PC-9 (cell line): ENCODE data around the gene P2RY8. TPM values are rescaled to one million over a fixed set of nuclear protein-coding genes. Genes with fewer than 3 reads are reported as not detected.
"Not testable (repeated sequence)": the region's sequence is repeated elsewhere in the genome, so short reads cannot be mapped to it uniquely, and the experiment has no call there.

ENCODE experiments used
- BruUV-seq: library from RNA; stranded (reverse); fragments of 400-500 nt; replicated peaks from 2 replicates; lab custom pipeline; 2021; lab: Mats Ljungman, UMichigan
- CTCF ChIA-PET: fragments of 300-600 bp; sonication (Branson Sonifier 250); formaldehyde crosslinking; loops from one replicate; lab custom pipeline; 2022; ENCODE audit warnings: antibody characterized with exemption; lab: Charles Lee
- POLR2A ChIA-PET: fragments of 300-600 bp; sonication (Branson Sonifier 250); formaldehyde crosslinking; loops from one replicate; lab custom pipeline; 2022; ENCODE audit warnings: antibody characterized with exemption; ENCODE audit not compliant: unreplicated experiment; lab: Charles Lee
- DNase-seq, 2 experiments: peaks; one replicate each; pipeline versions ENCODE4 v3.0.0 to v3.0.0-alpha.2; 2015 to 2022; ENCODE audit warnings: mixed read lengths in 1 of 2
- H2AFZ ChIP-seq: fragments of 200-600 bp; sonication (generic); 2 replicates; pipeline ENCODE4 v1.8.1; 2017; ENCODE audit warnings: antibody characterized with exemption
- H3F3A ChIP-seq: fragments of 200-600 bp; sonication (generic); 2 replicates; pipeline ENCODE4 v1.8.1; 2017; ENCODE audit warnings: antibody characterized with exemption, mild to moderate bottlenecking, low read depth; ENCODE audit not compliant: insufficient read depth
- H3K27ac ChIP-seq: fragments of 200-600 bp; sonication (generic); 2 replicates; pipeline ENCODE4 v1.6.1; 2016; ENCODE audit warnings: mixed run types
- H3K27me3 ChIP-seq: fragments of 200-600 bp; sonication (generic); 2 replicates; pipeline ENCODE4 v1.6.1; 2016; ENCODE audit warnings: low read depth, mixed run types; ENCODE audit not compliant: insufficient read depth
- H3K36me3 ChIP-seq: fragments of 200-600 bp; sonication (generic); 2 replicates; pipeline ENCODE4 v1.6.1; 2016; ENCODE audit warnings: low read depth, mixed run types
- H3K4me1 ChIP-seq: fragments of 200-600 bp; sonication (generic); replicated peaks from 2 replicates; pipeline ENCODE4 v1.6.1; 2016; ENCODE audit warnings: mixed run types; ENCODE audit not compliant: insufficient read depth
- H3K4me2 ChIP-seq: fragments of 200-600 bp; sonication (generic); 2 replicates; pipeline ENCODE4 v1.6.1; 2017; ENCODE audit warnings: mixed run types
- H3K4me3 ChIP-seq: fragments of 200-600 bp; sonication (generic); 2 replicates; pipeline ENCODE4 v1.6.1; 2016; ENCODE audit warnings: mixed run types
- H3K79me2 ChIP-seq: fragments of 200-600 bp; sonication (generic); 2 replicates; pipeline ENCODE4 v1.6.1; 2017; ENCODE audit warnings: low read depth, mixed run types
- H3K9me2 ChIP-seq: fragments of 200-600 bp; sonication (generic); 2 replicates; pipeline ENCODE4 v1.8.1; 2017; ENCODE audit warnings: mild to moderate bottlenecking; ENCODE audit not compliant: insufficient read depth
- H3K9me3 ChIP-seq: fragments of 200-600 bp; sonication (generic); 2 replicates; pipeline ENCODE4 v1.8.1; 2016; ENCODE audit warnings: low read depth; ENCODE audit not compliant: insufficient read depth
- H4K20me1 ChIP-seq: fragments of 200-600 bp; sonication (generic); 2 replicates; pipeline ENCODE4 v1.8.1; 2017; ENCODE audit not compliant: insufficient read depth
- EZH2 ChIP-seq: fragments of 200-600 bp; sonication (generic); IDR thresholded peaks from 2 replicates; pipeline ENCODE4 v1.8.0; 2017; ENCODE audit warnings: antibody characterized with exemption, low read depth
- intact Hi-C: fragments of 100-400 bp; cut with micrococcal nuclease; formaldehyde crosslinking; loops from one replicate; pipeline ENCODE4 v1.10.0; 2022; ENCODE audit not compliant: unreplicated experiment
- total RNA-seq: library from RNA; stranded (reverse); gene quantifications from 2 replicates; pipeline ENCODE4 v1.2.3, GENCODE V29; 2021
- TF ChIP-seq, protein P1 (sequence below): fragments of 200-600 bp; sonication (generic); conservative IDR thresholded peaks from 2 replicates; pipeline ENCODE4 v1.6.1; 2017; ENCODE audit warnings: mixed run types, antibody characterized with exemption, mild to moderate bottlenecking, moderate library complexity

Gene P2RY8
- total RNA-seq, 1 experiment from 2014 or later, result not detected

DNA sequence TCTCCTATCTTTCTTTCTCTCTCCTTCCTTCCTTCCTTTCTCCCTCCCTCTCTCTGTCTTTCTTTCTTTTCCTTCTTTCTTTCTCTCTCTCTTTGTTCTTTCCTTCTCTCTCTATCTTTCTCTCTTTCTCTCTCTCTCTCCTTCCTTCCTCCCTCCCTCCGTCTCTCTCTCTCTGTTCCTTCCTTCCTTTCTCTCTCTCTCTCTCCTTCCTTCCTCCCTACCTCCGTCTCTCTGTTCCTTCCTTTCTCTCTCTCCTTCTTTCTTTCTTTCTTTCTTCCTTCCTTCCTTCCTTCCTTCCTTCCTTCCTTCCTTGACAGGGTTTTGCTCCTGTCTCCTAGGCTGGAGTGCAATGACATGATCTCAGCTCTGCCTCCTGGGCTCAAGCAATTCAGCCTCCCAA is 24.2 kb upstream of the P2RY8 start:
- Histone ChIP-seq H3K79me2 (no peaks in the 10 kb centered on the region), H3F3A (no peaks in the 10 kb centered on the region), H2AFZ (no peak overlapping the region), H3K9me3 (no peaks in the 10 kb centered on the region), H3K27me3 (peaks cover 23% of the 10 kb centered on the region; the same call in 1 of the 2 replicates), H3K4me2 (no peak overlapping the region), H3K36me3 (no peaks in the 10 kb centered on the region), H3K9me2 (no peaks in the 10 kb centered on the region), H3K4me1 (no peaks in the 10 kb centered on the region), H3K27ac (no peak overlapping the region), H3K4me3 (no peak overlapping the region), H4K20me1 (no peaks in the 10 kb centered on the region)
- DNase-seq, result no peak
- no peak for TF ChIP-seq EZH2
- TF ChIP-seq, protein P1, sequence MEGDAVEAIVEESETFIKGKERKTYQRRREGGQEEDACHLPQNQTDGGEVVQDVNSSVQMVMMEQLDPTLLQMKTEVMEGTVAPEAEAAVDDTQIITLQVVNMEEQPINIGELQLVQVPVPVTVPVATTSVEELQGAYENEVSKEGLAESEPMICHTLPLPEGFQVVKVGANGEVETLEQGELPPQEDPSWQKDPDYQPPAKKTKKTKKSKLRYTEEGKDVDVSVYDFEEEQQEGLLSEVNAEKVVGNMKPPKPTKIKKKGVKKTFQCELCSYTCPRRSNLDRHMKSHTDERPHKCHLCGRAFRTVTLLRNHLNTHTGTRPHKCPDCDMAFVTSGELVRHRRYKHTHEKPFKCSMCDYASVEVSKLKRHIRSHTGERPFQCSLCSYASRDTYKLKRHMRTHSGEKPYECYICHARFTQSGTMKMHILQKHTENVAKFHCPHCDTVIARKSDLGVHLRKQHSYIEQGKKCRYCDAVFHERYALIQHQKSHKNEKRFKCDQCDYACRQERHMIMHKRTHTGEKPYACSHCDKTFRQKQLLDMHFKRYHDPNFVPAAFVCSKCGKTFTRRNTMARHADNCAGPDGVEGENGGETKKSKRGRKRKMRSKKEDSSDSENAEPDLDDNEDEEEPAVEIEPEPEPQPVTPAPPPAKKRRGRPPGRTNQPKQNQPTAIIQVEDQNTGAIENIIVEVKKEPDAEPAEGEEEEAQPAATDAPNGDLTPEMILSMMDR, result no peak
- ChIA-PET CTCF (no interaction called here), POLR2A (no interaction called here)
- no TSS peak for BruUV-seq
- intact Hi-C loops, result no loop called here

DNA sequence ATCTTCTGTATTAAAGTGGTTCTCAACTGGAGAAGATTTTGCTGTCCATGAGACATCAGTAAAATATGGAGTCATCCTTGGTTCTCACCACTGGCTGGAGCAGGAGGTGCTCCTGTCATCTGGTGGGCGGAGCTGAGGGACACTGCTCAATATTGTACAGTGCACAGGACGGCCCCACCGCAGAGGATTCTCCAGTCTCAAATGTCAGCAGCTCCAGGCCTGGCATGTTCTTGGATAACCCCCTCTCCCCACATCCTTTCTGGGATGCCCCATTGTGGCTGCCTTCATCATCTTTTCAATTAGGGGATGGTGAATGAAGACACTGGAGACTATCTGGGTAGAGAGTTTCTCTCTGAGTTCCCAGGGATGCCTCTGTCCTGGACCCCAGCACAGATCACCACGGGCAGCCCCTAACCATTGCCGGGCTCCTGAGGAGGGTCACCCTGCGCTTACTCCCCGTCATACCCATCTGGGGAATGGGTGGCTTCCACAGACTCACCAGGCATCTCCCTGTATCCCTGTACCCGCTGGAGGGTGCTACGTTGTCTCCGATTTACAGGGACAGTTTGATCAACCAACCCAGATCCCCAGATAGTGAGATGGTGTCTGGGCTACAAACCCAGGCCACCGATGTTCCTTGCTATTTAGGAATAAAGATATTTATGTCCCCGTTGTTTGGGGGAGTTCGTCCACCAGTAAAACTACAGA is 21.9 kb upstream of the P2RY8 start:
- intact Hi-C loops, result no loop called here
- Histone ChIP-seq H4K20me1 (no peaks in the 10 kb centered on the region), H3K4me1 (no peaks in the 10 kb centered on the region; the same call in 1 of the 2 replicates), H3K27me3 (peaks cover 17% of the 10 kb centered on the region; the same call in 1 of the 2 replicates), H3K36me3 (no peaks in the 10 kb centered on the region), H3K79me2 (no peaks in the 10 kb centered on the region), H3K9me2 (no peaks in the 10 kb centered on the region), H3K27ac (no peak overlapping the region), H2AFZ (no peak overlapping the region), H3K4me3 (no peak overlapping the region), H3K4me2 (no peak overlapping the region), H3F3A (no peaks in the 10 kb centered on the region), H3K9me3 (no peaks in the 10 kb centered on the region)
- ChIA-PET POLR2A (no interaction called here), CTCF (no interaction called here)
- BruUV-seq, result no TSS peak
- no peak for TF ChIP-seq EZH2
- TF ChIP-seq, protein P1, result no peak
- no peak for DNase-seq

DNA sequence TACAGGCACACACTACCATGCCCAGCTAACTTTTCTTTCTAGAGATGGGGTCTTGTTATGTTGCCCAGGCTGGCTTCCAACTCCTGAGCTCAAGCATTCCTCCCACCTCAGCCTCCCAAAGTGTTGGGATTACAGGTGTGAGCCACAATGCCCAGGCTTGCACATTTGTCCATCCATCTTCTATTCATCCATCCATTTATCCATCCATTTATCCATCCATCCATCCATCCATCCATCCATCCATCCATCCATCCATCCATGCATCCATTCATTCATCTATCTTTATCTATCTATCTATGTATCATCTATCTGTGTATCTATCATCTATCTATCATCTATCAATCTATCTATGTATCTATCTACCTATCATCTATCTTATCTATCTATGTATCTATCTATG is 20.5 kb upstream of the P2RY8 start:
- H3K4me1 ChIP-seq, DNase-seq, H3K27ac ChIP-seq, intact Hi-C loops, H3K36me3 ChIP-seq, H3K79me2 ChIP-seq, H3F3A ChIP-seq, H3K4me3 ChIP-seq, H4K20me1 ChIP-seq, BruUV-seq, H3K9me3 ChIP-seq, CTCF ChIA-PET, H2AFZ ChIP-seq, H3K9me2 ChIP-seq, POLR2A ChIA-PET, H3K4me2 ChIP-seq: not testable (repeated sequence)
- H3K27me3 ChIP-seq, result peaks cover 14% of the 10 kb centered on the region; the same call in 1 of the 2 replicates
